ENCODE data around the gene GAL3ST2. TPM values are rescaled to one million over a fixed set of nuclear protein-coding genes. Genes with fewer than 3 reads are reported as not detected.

The GAL3ST2 gene
- polyA plus RNA-seq, 1 of the 3 experiments (the other 2 are of a cell fraction): 0.15 TPM

- ChIA-PET POLR2A (no interaction called here), CTCF (interaction anchor here (0.8 kb wide), 1 partner anchor 10 kb away, joined by 5 read pairs; no protein-coding TSS in a partner anchor)
- Histone ChIP-seq H3K9me3 (no peaks in the 10 kb centered on the region), H3K27ac (ENCODE audit: low read depth in 2 of 2, low read length in 1 of 2) (no peak overlapping the region), H3K27me3 (ENCODE audit: insufficient read depth) (no peaks in the 10 kb centered on the region), H3K9ac (no peak overlapping the region), H3K4me3 (ENCODE audit: low read depth in 2 of 2, low read length in 1 of 2) (no peak overlapping the region), H3F3A (replicated peaks; ENCODE audit: insufficient read depth) (no peaks in the 10 kb centered on the region), H3K4me2 (no peak overlapping the region), H4K20me1 (ENCODE audit: insufficient read depth) (no peaks in the 10 kb centered on the region), H3K4me1 (ENCODE audit: control insufficient read depth in 1 of 2, insufficient read depth in 2 of 2, low read depth in 1 of 2, low read length in 1 of 2) (peaks cover 0 to 18% of the 10 kb centered on the region in 2 experiments; a peak in 1 of 4 replicates), H3K9me2 (no peaks in the 10 kb centered on the region), H2AFZ (ENCODE audit: low read depth) (no peak overlapping the region), H3K79me2 (ENCODE audit: insufficient read depth) (no peaks in the 10 kb centered on the region), H3K36me3 (replicated peaks in 1 of 2; ENCODE audit: control insufficient read depth in 1 of 2, insufficient read depth in 2 of 2, low read length in 1 of 2) (no peaks in the 10 kb centered on the region)
- no peak for DNase-seq
- WGBS (ENCODE audit: low lambda C conversion rate): 86% methylated on average over 20 of the region's 22 CpGs
- TF ChIP-seq NFIC (IDR thresholded peaks at IDR 0.05; ENCODE audit: borderline replicate concordance) (no peak), IRF3 (IDR thresholded peaks at IDR 0.05; ENCODE audit: low read depth, low read length) (no peak), EZH2phosphoT487 (IDR thresholded peaks at IDR 0.05; ENCODE audit: borderline replicate concordance, low read depth) (no peak), REST (IDR thresholded peaks at IDR 0.05; ENCODE audit: low read depth, low read length) (no peak), GABPA (IDR thresholded peaks at IDR 0.05; ENCODE audit: low read depth) (no peak), TAF1 (IDR thresholded peaks at IDR 0.05; ENCODE audit: borderline replicate concordance, low read depth, low read length) (no peak), TEAD4 (IDR thresholded peaks at IDR 0.05; ENCODE audit: borderline replicate concordance, insufficient read depth) (no peak), RCOR1 (IDR thresholded peaks at IDR 0.05; ENCODE audit: low read length) (no peak), GATA2 (CRISPR knock-in tag; IDR thresholded peaks at IDR 0.05) (no peak), RXRA (IDR thresholded peaks at IDR 0.05; ENCODE audit: borderline replicate concordance, low read depth) (no peak), USF1 (IDR thresholded peaks at IDR 0.05; ENCODE audit: borderline replicate concordance, low read depth) (no peak), POLR2AphosphoS5 (IDR thresholded peaks at IDR 0.05; ENCODE audit: low read depth, low read length) (no peak)
- TF ChIP-seq, protein P1, sequence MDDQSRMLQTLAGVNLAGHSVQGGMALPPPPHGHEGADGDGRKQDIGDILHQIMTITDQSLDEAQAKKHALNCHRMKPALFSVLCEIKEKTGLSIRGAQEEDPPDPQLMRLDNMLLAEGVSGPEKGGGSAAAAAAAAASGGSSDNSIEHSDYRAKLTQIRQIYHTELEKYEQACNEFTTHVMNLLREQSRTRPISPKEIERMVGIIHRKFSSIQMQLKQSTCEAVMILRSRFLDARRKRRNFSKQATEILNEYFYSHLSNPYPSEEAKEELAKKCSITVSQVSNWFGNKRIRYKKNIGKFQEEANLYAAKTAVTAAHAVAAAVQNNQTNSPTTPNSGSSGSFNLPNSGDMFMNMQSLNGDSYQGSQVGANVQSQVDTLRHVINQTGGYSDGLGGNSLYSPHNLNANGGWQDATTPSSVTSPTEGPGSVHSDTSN (IDR thresholded peaks at IDR 0.05): no peak
- TF ChIP-seq, protein P2, sequence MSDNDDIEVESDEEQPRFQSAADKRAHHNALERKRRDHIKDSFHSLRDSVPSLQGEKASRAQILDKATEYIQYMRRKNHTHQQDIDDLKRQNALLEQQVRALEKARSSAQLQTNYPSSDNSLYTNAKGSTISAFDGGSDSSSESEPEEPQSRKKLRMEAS (IDR thresholded peaks at IDR 0.05; ENCODE audit: low read depth): no peak
Measured at GRCh38 chr2:241846406-241846805, 69.8 kb downstream of the GAL3ST2 start.
